Measurements from ENCODE around the gene BDP1. TPM values are rescaled to one million over a fixed set of nuclear protein-coding genes. Genes with fewer than 3 reads are reported as not detected.
"Not testable (repeated sequence)": the region's sequence is repeated elsewhere in the genome, so short reads cannot be mapped to it uniquely, and the experiment has no call there.

The BDP1 gene
- total RNA-seq (2014; rRNA removed; shearing (Covaris generic)) (14.5 and 18.0 TPM in 2 replicates), polyA plus RNA-seq (2016; fragmentation: Nextera tagmentation; extraction: Ambion mirVana) (11.1 and 14.3 TPM in 2 replicates)

GRCh38 chr5:71455427-71456361 lies at the start of gene BDP1:
BDP1 (plus strand) TSS chr5:71455651; CDS start chr5:71455878, 227 bp downstream.
- Histone ChIP-seq H3K27me3 (replicated peaks; ENCODE audit: insufficient read depth) (0 out of 2 replicates have a peak, but pooled peaks cover 3% of the 10 kb centered on the region), H2AFZ (peak within 1 kb of the TSS; percentile 100), H4K20me1 (ENCODE audit: insufficient read depth) (no peaks in the 10 kb centered on the region), H3K36me3 (ENCODE audit: low read depth) (peaks cover 22% of the 10 kb centered on the region), H3K4me2 (ENCODE audit: unreplicated experiment) (peak within 1 kb of the TSS; percentile 97), H3K79me2 (ENCODE audit: insufficient read depth) (peaks cover 50% of the 10 kb centered on the region), H3K9me3 (ENCODE audit: low read depth) (no peaks in the 10 kb centered on the region), H3K9me2 (ENCODE audit: insufficient read depth) (no peaks in the 10 kb centered on the region), H3K4me1 (ENCODE audit: insufficient read depth) (peaks cover 14% of the 10 kb centered on the region; the same call in 1 of the 2 replicates), H3K4me3 (peak within 1 kb of the TSS; percentile 100), H3F3A (ENCODE audit: insufficient read depth) (peaks cover 4% of the 10 kb centered on the region), H3K9ac (peak within 1 kb of the TSS; percentile 97), H3K27ac (peak within 1 kb of the TSS; percentile 93)
- WGBS, 2 experiments (ENCODE audit: low coverage in 1 of 2, low lambda C conversion rate in 2 of 2, missing lambda C conversion rate in 2 of 2): 1% methylated on average over 49 to 50 of the region's 50 CpGs
- in situ Hi-C loops (cut with MboI): loop anchor here (10.0 kb wide), 1 partner anchor 59 kb away; no protein-coding TSS in a partner anchor
- DNase-seq: peak; percentile 96
- TF ChIP-seq EZH2phosphoT487 (IDR thresholded peaks at IDR 0.05; ENCODE audit: insufficient read depth, low read depth) (no peak), EZH2 (IDR thresholded peaks at IDR 0.05; ENCODE audit: insufficient read depth, poor library complexity, severe bottlenecking) (no peak)

- H3K9me2 ChIP-seq (ENCODE audit: insufficient read depth); H3F3A ChIP-seq (ENCODE audit: insufficient read depth); H3K4me1 ChIP-seq (ENCODE audit: insufficient read depth); H2AFZ ChIP-seq; in situ Hi-C loops (cut with MboI); H3K9me3 ChIP-seq (ENCODE audit: low read depth); H4K20me1 ChIP-seq (ENCODE audit: insufficient read depth); H3K4me2 ChIP-seq (ENCODE audit: unreplicated experiment); H3K27ac ChIP-seq; H3K9ac ChIP-seq; H3K79me2 ChIP-seq (ENCODE audit: insufficient read depth); DNase-seq; H3K4me3 ChIP-seq; H3K36me3 ChIP-seq (ENCODE audit: low read depth): not testable (repeated sequence)
- 35 to 44% methylated on average over 2 of the region's 2 CpGs for WGBS, 2 experiments (ENCODE audit: low coverage in 1 of 2, low lambda C conversion rate in 2 of 2, missing lambda C conversion rate in 2 of 2)
- peaks cover 11% of the 10 kb centered on the region for H3K27me3 ChIP-seq (replicated peaks; ENCODE audit: insufficient read depth)
These were observed 45.4 kb upstream of the BDP1 start for GRCh38 chr5:71410088-71410487.

GRCh38 chr5:71415626-71416025 lies 39.8 kb upstream of the BDP1 start:
- H4K20me1 ChIP-seq (ENCODE audit: insufficient read depth); H3K9me3 ChIP-seq (ENCODE audit: low read depth); in situ Hi-C loops (cut with MboI); H3K4me3 ChIP-seq; H3K9ac ChIP-seq; H3F3A ChIP-seq (ENCODE audit: insufficient read depth); H3K4me1 ChIP-seq (ENCODE audit: insufficient read depth); H3K4me2 ChIP-seq (ENCODE audit: unreplicated experiment); H3K36me3 ChIP-seq (ENCODE audit: low read depth); H3K27ac ChIP-seq; H3K27me3 ChIP-seq (replicated peaks; ENCODE audit: insufficient read depth); H2AFZ ChIP-seq; DNase-seq; H3K9me2 ChIP-seq (ENCODE audit: insufficient read depth); H3K79me2 ChIP-seq (ENCODE audit: insufficient read depth): not testable (repeated sequence)
- WGBS, 2 experiments (ENCODE audit: low coverage in 1 of 2, low lambda C conversion rate in 2 of 2, missing lambda C conversion rate in 2 of 2): 74 to 78% methylated on average over 1 of the region's 2 CpGs

GRCh38 chr5:71418026-71418425 lies 37.4 kb upstream of the BDP1 start:
- in situ Hi-C loops (cut with MboI); H3K9me3 ChIP-seq (ENCODE audit: low read depth): not testable (repeated sequence)

GRCh38 chr5:71421278-71421677 lies 34.2 kb upstream of the BDP1 start:
- H3K4me2 ChIP-seq (ENCODE audit: unreplicated experiment); H3F3A ChIP-seq (ENCODE audit: insufficient read depth); H2AFZ ChIP-seq; H4K20me1 ChIP-seq (ENCODE audit: insufficient read depth); H3K9me3 ChIP-seq (ENCODE audit: low read depth); H3K27me3 ChIP-seq (replicated peaks; ENCODE audit: insufficient read depth); H3K4me3 ChIP-seq; H3K79me2 ChIP-seq (ENCODE audit: insufficient read depth); H3K36me3 ChIP-seq (ENCODE audit: low read depth); H3K9ac ChIP-seq; in situ Hi-C loops (cut with MboI); DNase-seq; H3K4me1 ChIP-seq (ENCODE audit: insufficient read depth); H3K27ac ChIP-seq; H3K9me2 ChIP-seq (ENCODE audit: insufficient read depth): not testable (repeated sequence)
- 36 to 37% methylated on average over 1 of the region's 1 CpG for WGBS, 2 experiments (ENCODE audit: low coverage in 1 of 2, low lambda C conversion rate in 2 of 2, missing lambda C conversion rate in 2 of 2)

More at GRCh38 chr5:71418026-71418425, 37.4 kb upstream of the BDP1 start:
- not testable (repeated sequence) for H3K4me1 ChIP-seq (ENCODE audit: insufficient read depth); H3K4me3 ChIP-seq; H3K4me2 ChIP-seq (ENCODE audit: unreplicated experiment); H2AFZ ChIP-seq; DNase-seq; H3K27me3 ChIP-seq (replicated peaks; ENCODE audit: insufficient read depth); H4K20me1 ChIP-seq (ENCODE audit: insufficient read depth); H3F3A ChIP-seq (ENCODE audit: insufficient read depth); H3K9ac ChIP-seq; H3K36me3 ChIP-seq (ENCODE audit: low read depth); H3K79me2 ChIP-seq (ENCODE audit: insufficient read depth); H3K27ac ChIP-seq; H3K9me2 ChIP-seq (ENCODE audit: insufficient read depth)
- 55 to 64% methylated on average over 1 of the region's 1 CpG for WGBS, 2 experiments (ENCODE audit: low coverage in 1 of 2, low lambda C conversion rate in 2 of 2, missing lambda C conversion rate in 2 of 2)

- in situ Hi-C loops (cut with MboI): not testable (repeated sequence)
These were observed 31.6 kb upstream of the BDP1 start for GRCh38 chr5:71423896-71424295.

More at GRCh38 chr5:71423896-71424295, 31.6 kb upstream of the BDP1 start:
- not testable (repeated sequence) for H3F3A ChIP-seq (ENCODE audit: insufficient read depth); H4K20me1 ChIP-seq (ENCODE audit: insufficient read depth); H3K9me2 ChIP-seq (ENCODE audit: insufficient read depth); H3K27me3 ChIP-seq (replicated peaks; ENCODE audit: insufficient read depth); H3K27ac ChIP-seq; H3K36me3 ChIP-seq (ENCODE audit: low read depth); H3K9ac ChIP-seq; H2AFZ ChIP-seq; H3K79me2 ChIP-seq (ENCODE audit: insufficient read depth); H3K4me1 ChIP-seq (ENCODE audit: insufficient read depth); DNase-seq; H3K4me3 ChIP-seq; H3K4me2 ChIP-seq (ENCODE audit: unreplicated experiment); H3K9me3 ChIP-seq (ENCODE audit: low read depth)
- 24 to 26% methylated on average over 3 of the region's 3 CpGs for WGBS, 2 experiments (ENCODE audit: low coverage in 1 of 2, low lambda C conversion rate in 2 of 2, missing lambda C conversion rate in 2 of 2)

Measured in GM23248 (cell line).